Activated naive CD4-positive, alpha-beta T cell treated with anti-CD3 and anti-CD28 coated beads, Interleukin-2, amount 10 ng/mL, durations not matched to agents 7 days and 5 days (primary cell): ENCODE data around the gene PIH1D1.
A peak's percentile ranks its signal among the peaks of the same experiment; 100 is the strongest.
"Not testable (repeated sequence)": the region's sequence is repeated elsewhere in the genome, so short reads cannot be mapped to it uniquely, and the experiment has no call there.

Experiments used
- CTCF ChIA-PET: fragments of 350-600 bp; sonication (Branson Sonifier 250); formaldehyde crosslinking; loops from one replicate; lab custom pipeline; 2021; ENCODE audit warnings: antibody characterized with exemption; lab: Charles Lee
- DNase-seq: peaks from one replicate; pipeline ENCODE4 v3.0.0-alpha.2; 2020
- H3K27ac Mint-ChIP-seq: one replicate; pipeline ENCODE4 v1.8.0; 2021; ENCODE audit warnings: mild to moderate bottlenecking, moderate library complexity, mixed read lengths
- H3K27me3 Mint-ChIP-seq: one replicate; pipeline ENCODE4 v1.8.0; 2021; ENCODE audit warnings: mild to moderate bottlenecking, mixed read lengths
- H3K36me3 Mint-ChIP-seq: one replicate; pipeline ENCODE4 v1.8.0; 2021; ENCODE audit warnings: mixed read lengths
- H3K4me1 Mint-ChIP-seq: one replicate; pipeline ENCODE4 v1.8.0; 2021; ENCODE audit warnings: mixed read lengths
- H3K4me3 Mint-ChIP-seq: one replicate; pipeline ENCODE4 v1.8.0; 2021; ENCODE audit warnings: mild to moderate bottlenecking, moderate library complexity, mixed read lengths
- H3K9me3 Mint-ChIP-seq: one replicate; pipeline ENCODE4 v1.8.0; 2021; ENCODE audit warnings: mixed read lengths

The PIH1D1 gene

GRCh38 chr19:49473868-49474541 lies 22.4 kb upstream of the PIH1D1 start, which contains the start of gene FLT3LG:
Gene FLT3LG, plus strand, starts transcription at chr19:49474215. Its CDS starts 425 bp downstream, at chr19:49474640.
- Mint-ChIP-seq H3K4me1 (peaks cover 61% of the 10 kb centered on the region), H3K36me3 (peaks cover 23% of the 10 kb centered on the region), H3K4me3 (peak within 1 kb of the TSS; percentile 89), H3K27me3 (peaks cover 6% of the 10 kb centered on the region), H3K9me3 (no peaks in the 10 kb centered on the region), H3K27ac (peak within 1 kb of the TSS; percentile 90)
- CTCF ChIA-PET, result interaction anchor here (0.7 to 2.1 kb wide), 19 partner anchors 9 to 210 kb away, joined by 3 to 15 read pairs (median 4); partner anchors contain the start of genes ALDH16A1, PIH1D1 and RPL13A
- peak; percentile 99 for DNase-seq

- CTCF ChIA-PET, result interaction anchor here (0.7 to 2.1 kb wide), 19 partner anchors 9 to 210 kb away, joined by 3 to 15 read pairs (median 4); partner anchors contain the start of genes ALDH16A1, PIH1D1 and RPL13A
- peaks cover 63% of the 10 kb centered on the region for H3K4me1 Mint-ChIP-seq
- H3K27ac Mint-ChIP-seq, result peak overlapping the region; percentile 90
- not testable (repeated sequence) for H3K9me3 Mint-ChIP-seq, H3K27me3 Mint-ChIP-seq, DNase-seq
- H3K36me3 Mint-ChIP-seq, result peaks cover 23% of the 10 kb centered on the region
- peak overlapping the region; percentile 89 for H3K4me3 Mint-ChIP-seq
Measured at GRCh38 chr19:49473501-49473867, 21.9 kb upstream of the PIH1D1 start.

GRCh38 chr19:49472936-49473335 lies 21.3 kb upstream of the PIH1D1 start:
- no peaks in the 10 kb centered on the region for H3K9me3 Mint-ChIP-seq
- H3K27ac Mint-ChIP-seq, result peak overlapping the region; percentile 90
- CTCF ChIA-PET, result interaction anchor here (0.6 to 2.1 kb wide), 18 partner anchors 8 to 209 kb away, joined by 3 to 15 read pairs (median 4); partner anchors contain the start of genes ALDH16A1, PIH1D1 and RPL13A
- peak overlapping the region; percentile 89 for H3K4me3 Mint-ChIP-seq
- DNase-seq, result no peak
- H3K4me1 Mint-ChIP-seq, result peaks cover 68% of the 10 kb centered on the region
- peaks cover 6% of the 10 kb centered on the region for H3K27me3 Mint-ChIP-seq
- H3K36me3 Mint-ChIP-seq, result peaks cover 23% of the 10 kb centered on the region

- H3K9me3 Mint-ChIP-seq, result no peaks in the 10 kb centered on the region
- H3K4me3 Mint-ChIP-seq, result peak overlapping the region; percentile 41
- peaks cover 62% of the 10 kb centered on the region for H3K4me1 Mint-ChIP-seq
- DNase-seq, result no peak
- H3K27me3 Mint-ChIP-seq, result peaks cover 6% of the 10 kb centered on the region
- H3K36me3 Mint-ChIP-seq, result peaks cover 12% of the 10 kb centered on the region
- H3K27ac Mint-ChIP-seq, result peak overlapping the region; percentile 99
- CTCF ChIA-PET, result interaction anchor here (0.7 to 2.7 kb wide), 17 partner anchors 12 to 243 kb away, joined by 3 to 33 read pairs (median 5); partner anchors contain the start of genes ALDH16A1 and PIH1D1
Measured at GRCh38 chr19:49470615-49470978, 19.0 kb upstream of the PIH1D1 start.

DNA sequence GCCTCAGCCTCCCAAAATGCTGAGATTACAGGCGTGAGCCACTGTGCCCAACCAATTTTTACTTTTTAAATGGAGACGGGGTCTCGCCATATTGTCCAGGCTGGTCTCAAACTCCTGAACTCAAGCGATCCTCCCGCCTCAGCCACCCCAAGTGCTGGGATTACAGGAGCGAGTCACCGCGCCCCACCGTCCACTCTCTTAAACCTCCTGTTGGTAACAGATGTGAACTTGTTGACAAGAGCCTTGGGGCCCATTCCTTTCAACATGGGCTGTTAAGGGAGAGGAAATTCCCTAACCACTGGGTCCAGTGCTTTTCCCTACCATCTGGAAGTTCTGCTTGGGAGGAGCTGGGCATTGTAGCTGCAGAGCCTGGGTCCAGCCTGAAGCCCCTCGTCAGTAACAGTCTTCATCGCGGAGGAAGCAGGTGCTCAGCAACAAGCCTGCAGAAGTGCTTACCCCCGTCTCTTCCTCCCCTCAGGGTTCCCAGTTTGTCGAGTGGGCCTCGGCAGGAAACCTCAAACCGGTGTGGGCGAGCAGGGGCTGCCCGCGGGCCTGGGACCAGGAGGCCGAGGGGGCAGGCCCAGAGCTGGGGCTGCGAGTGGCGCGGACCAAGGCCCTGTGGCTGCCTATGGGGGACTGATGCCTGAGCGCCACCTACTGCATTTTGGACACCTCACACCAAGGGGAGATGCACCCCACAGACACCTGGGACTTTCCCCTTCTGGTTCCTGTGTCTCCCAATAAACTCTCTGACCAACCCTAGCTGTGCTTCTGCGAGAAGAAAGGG lies 18.4 kb upstream of the PIH1D1 start:
- peak overlapping the region; percentile 99 for H3K27ac Mint-ChIP-seq
- DNase-seq, result peak; percentile 90
- peaks cover 9% of the 10 kb centered on the region for H3K36me3 Mint-ChIP-seq
- CTCF ChIA-PET, result interaction anchor here (0.7 to 2.7 kb wide), 19 partner anchors 11 to 243 kb away, joined by 3 to 33 read pairs (median 5); partner anchors contain the start of genes ALDH16A1 and PIH1D1
- H3K9me3 Mint-ChIP-seq, result no peaks in the 10 kb centered on the region
- peaks cover 6% of the 10 kb centered on the region for H3K27me3 Mint-ChIP-seq
- peak overlapping the region; percentile 41 for H3K4me3 Mint-ChIP-seq
- H3K4me1 Mint-ChIP-seq, result peaks cover 60% of the 10 kb centered on the region

DNA sequence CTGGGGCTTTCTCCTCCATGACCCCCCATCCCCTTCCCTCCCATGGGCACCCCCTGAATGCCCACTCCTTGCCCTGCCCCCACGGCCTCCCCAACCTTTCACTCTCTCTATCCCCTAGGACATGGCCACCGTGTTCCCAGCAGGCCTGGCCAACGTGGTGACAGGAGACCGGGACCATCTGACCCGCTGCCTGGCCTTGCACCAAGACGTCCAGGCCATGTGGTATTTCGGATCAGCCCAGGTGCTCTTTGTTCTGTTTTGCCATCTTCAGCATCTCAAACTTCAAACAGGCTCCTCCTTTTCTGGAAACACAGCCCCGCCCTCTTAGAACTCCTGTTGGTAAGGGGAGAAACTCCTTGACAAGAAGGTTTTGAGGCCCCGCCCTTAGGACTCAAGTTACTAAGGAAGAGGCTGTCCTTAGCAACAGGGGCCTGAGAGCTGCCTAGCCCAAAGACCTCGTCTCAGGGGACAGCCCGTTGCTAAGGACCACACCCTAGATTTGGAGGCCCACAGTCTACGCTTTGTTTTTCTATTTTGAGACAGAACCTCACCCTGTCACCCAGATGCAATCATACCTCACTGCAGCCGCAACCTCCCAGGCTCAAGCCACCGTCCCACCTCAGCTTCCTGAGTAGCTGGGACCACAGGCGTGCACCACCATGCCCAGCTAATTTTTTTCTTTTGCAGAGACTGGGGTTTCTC lies 17.3 kb upstream of the PIH1D1 start:
- peak; percentile 97 for DNase-seq
- Mint-ChIP-seq H3K4me1 (peaks cover 58% of the 10 kb centered on the region), H3K27me3 (peaks cover under 1% of the 10 kb centered on the region), H3K4me3 (peak overlapping the region; percentile 71), H3K9me3 (no peaks in the 10 kb centered on the region), H3K27ac (peak overlapping the region; percentile 99), H3K36me3 (peaks cover 14% of the 10 kb centered on the region)
- CTCF ChIA-PET, result interaction anchor here (0.9 to 2.7 kb wide), 6 partner anchors 10 to 212 kb away, joined by 3 to 33 read pairs (median 10); partner anchors contain the start of genes ALDH16A1 and PIH1D1

DNA sequence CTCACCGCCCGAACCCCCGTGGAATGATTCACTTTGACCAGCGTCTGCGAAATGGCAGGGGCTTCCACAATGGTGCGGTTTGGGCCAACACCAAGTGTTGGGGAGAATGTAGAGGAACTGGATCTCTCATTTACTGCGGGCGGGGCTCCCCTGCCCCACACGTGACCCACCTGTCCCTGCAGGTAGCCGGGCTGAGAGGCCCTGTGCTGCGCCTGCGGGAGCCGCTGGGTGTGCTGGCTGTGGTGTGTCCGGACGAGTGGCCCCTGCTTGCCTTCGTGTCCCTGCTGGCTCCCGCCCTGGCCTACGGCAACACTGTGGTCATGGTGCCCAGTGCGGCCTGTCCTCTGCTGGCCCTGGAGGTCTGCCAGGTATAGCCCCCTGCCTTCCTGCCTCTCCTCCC lies 16.6 kb upstream of the PIH1D1 start:
- Mint-ChIP-seq H3K27ac (peak overlapping the region; percentile 99), H3K36me3 (peaks cover 14% of the 10 kb centered on the region), H3K9me3 (no peaks in the 10 kb centered on the region), H3K4me3 (no peak overlapping the region), H3K27me3 (no peaks in the 10 kb centered on the region), H3K4me1 (peaks cover 52% of the 10 kb centered on the region)
- CTCF ChIA-PET, result no interaction called here
- no peak for DNase-seq

- no peak overlapping the region for H3K4me3 Mint-ChIP-seq
- H3K27me3 Mint-ChIP-seq, result no peaks in the 10 kb centered on the region
- CTCF ChIA-PET, result interaction anchor here (1.6 kb wide), 1 partner anchor 8 kb away, joined by 5 read pairs; no protein-coding TSS in a partner anchor
- H3K4me1 Mint-ChIP-seq, result peaks cover 28% of the 10 kb centered on the region
- H3K27ac Mint-ChIP-seq, result peak overlapping the region; percentile 19
- no peaks in the 10 kb centered on the region for H3K9me3 Mint-ChIP-seq
- no peak for DNase-seq
- H3K36me3 Mint-ChIP-seq, result peaks cover 19% of the 10 kb centered on the region
Measured at GRCh38 chr19:49465371-49465770, 13.8 kb upstream of the PIH1D1 start.

DNA sequence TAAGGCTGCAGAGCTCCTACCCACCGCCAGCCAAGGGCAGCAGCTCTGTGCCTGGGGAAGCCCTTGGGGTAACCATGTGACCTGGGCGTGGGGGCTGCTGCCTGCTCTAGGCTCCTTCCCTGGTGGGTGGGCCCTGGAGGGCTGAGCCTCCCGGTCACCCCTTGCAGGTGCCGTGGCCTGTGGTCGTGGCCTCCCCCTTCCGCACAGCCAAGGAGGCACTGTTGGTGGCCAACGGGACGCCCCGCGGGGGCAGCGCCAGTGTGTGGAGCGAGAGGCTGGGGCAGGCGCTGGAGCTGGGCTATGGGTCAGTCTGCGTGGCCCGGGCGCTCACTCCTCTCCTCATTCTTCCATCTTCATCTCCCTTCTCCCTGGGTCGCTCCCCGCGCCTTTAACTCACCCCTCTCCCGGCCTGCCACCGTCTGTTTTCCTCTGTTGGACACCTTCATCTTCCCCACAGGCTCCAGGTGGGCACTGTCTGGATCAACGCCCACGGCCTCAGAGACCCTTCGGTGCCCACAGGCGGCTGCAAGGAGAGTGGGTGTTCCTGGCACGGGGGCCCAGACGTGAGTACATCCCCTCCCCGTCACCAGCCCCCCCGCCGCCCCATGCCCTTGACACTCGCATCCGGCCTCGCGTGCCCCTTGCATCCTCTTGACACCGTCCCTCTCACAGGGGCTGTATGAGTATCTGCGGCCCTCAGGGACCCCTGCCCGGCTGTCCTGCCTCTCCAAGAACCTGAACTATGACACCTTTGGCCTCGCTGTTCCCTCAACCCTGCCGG lies 12.5 kb upstream of the PIH1D1 start:
- Mint-ChIP-seq H3K27ac (peak overlapping the region; percentile 28), H3K9me3 (no peaks in the 10 kb centered on the region), H3K36me3 (peaks cover 28% of the 10 kb centered on the region), H3K4me1 (peaks cover 18% of the 10 kb centered on the region), H3K27me3 (no peaks in the 10 kb centered on the region), H3K4me3 (no peak overlapping the region)
- CTCF ChIA-PET, result interaction anchor here (1.6 kb wide), 1 partner anchor 9 kb away, joined by 5 read pairs; no protein-coding TSS in a partner anchor
- DNase-seq, result no peak

DNA sequence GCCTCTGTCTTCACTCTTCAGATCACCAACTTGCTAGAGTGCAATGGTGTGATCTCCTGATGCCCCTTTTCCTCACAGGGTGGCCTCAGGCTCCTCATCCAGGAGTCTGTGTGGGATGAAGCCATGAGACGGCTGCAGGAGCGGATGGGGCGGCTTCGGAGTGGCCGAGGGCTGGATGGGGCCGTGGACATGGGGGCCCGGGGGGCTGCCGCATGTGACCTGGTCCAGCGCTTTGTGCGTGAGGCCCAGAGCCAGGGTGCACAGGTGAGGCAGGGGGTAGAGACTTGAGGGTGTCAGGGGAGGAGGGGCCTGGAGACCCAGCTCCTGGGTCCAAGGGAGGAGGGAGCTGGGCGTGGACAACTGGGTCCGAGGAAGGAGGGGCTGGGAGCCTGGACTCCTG lies 10.9 kb upstream of the PIH1D1 start:
- no peak overlapping the region for H3K4me3 Mint-ChIP-seq
- H3K4me1 Mint-ChIP-seq, result peaks cover 7% of the 10 kb centered on the region
- CTCF ChIA-PET, result no interaction called here
- no peak for DNase-seq
- H3K27me3 Mint-ChIP-seq, result no peaks in the 10 kb centered on the region
- H3K27ac Mint-ChIP-seq, result peak overlapping the region; percentile 4
- H3K36me3 Mint-ChIP-seq, result peaks cover 29% of the 10 kb centered on the region
- H3K9me3 Mint-ChIP-seq, result no peaks in the 10 kb centered on the region

DNA sequence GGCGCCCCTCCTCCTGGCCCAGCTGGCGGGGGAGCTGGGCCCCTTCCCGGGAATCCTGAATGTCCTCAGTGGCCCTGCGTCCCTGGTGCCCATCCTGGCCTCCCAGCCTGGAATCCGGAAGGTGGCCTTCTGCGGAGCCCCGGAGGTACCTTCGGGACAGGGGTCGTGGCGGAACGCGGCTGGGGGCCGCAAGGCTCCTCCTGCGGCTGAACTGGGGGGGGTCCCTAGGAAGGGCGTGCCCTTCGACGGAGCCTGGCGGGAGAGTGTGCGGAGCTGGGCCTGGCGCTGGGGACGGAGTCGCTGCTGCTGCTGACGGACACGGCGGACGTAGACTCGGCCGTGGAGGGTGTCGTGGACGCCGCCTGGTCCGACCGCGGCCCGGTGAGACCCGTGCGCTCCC lies 10.0 kb upstream of the PIH1D1 start:
- Mint-ChIP-seq H3K4me3 (no peak overlapping the region), H3K4me1 (peaks cover 12% of the 10 kb centered on the region), H3K27me3 (no peaks in the 10 kb centered on the region), H3K9me3 (no peaks in the 10 kb centered on the region), H3K36me3 (peaks cover 33% of the 10 kb centered on the region), H3K27ac (no peak overlapping the region)
- DNase-seq, result no peak
- CTCF ChIA-PET, result no interaction called here

GRCh38 chr19:49461130-49461529 lies 9.5 kb upstream of the PIH1D1 start:
- H3K9me3 Mint-ChIP-seq, H3K27me3 Mint-ChIP-seq, H3K27ac Mint-ChIP-seq, DNase-seq, CTCF ChIA-PET, H3K4me3 Mint-ChIP-seq: not testable (repeated sequence)
- peaks cover 36% of the 10 kb centered on the region for H3K36me3 Mint-ChIP-seq
- H3K4me1 Mint-ChIP-seq, result peaks cover 16% of the 10 kb centered on the region

GRCh38 chr19:49459388-49459787 lies 7.8 kb upstream of the PIH1D1 start:
- Mint-ChIP-seq H3K27me3 (no peaks in the 10 kb centered on the region), H3K27ac (no peak overlapping the region), H3K4me1 (peaks cover 23% of the 10 kb centered on the region), H3K4me3 (no peak overlapping the region), H3K36me3 (peaks cover 32% of the 10 kb centered on the region), H3K9me3 (no peaks in the 10 kb centered on the region)
- CTCF ChIA-PET, result interaction anchor here (1.6 to 2.2 kb wide), 2 partner anchors 10 to 11 kb away, joined by 5 to 9 read pairs; no protein-coding TSS in a partner anchor
- no peak for DNase-seq
